SK-N-SH (cell line): ENCODE data around the gene G6PC1. TPM values are rescaled to one million over a fixed set of nuclear protein-coding genes. Genes with fewer than 3 reads are reported as not detected.

Experiments used
- CTCF ChIA-PET: fragments of 300-600, 350-600 bp; formaldehyde crosslinking; extraction: SDS; loops from one replicate; lab custom pipeline; 2021; lab: Yijun Ruan, JAX
- POLR2A ChIA-PET: fragments of 350-600 bp; sonication (Branson Sonifier 250); formaldehyde crosslinking; extraction: SDS; loops from one replicate; lab custom pipeline; 2020; ENCODE audit warnings: antibody characterized with exemption, inconsistent platforms; lab: Yijun Ruan, JAX
- DNase-seq: peaks from one replicate; pipeline ENCODE4 v3.0.0; 2012
- H2AFZ ChIP-seq: fragments of 200-600 bp; sonication (generic); 2 replicates; pipeline ENCODE4 v1.8.1; 2016; ENCODE audit warnings: antibody characterized with exemption, mild to moderate bottlenecking, low read depth
- H3F3A ChIP-seq: fragments of 200-600 bp; sonication (generic); replicated peaks from 2 replicates; pipeline ENCODE3; 2016; ENCODE audit warnings: antibody characterized with exemption, mild to moderate bottlenecking; ENCODE audit not compliant: insufficient read depth
- H3K27ac ChIP-seq, 2 experiments: fragments of 200-500 bp in 1 of 2; fragments of 200-600 bp in 1 of 2; sonication (Bioruptor generic) in 1 of 2; sonication (generic), shearing (Covaris generic) in 1 of 2; 2 replicates each; pipeline versions ENCODE4 v1.5.1 to v1.6.1; 2014 to 2016; ENCODE audit warnings: low read depth in 2 of 2, inconsistent platforms in 1 of 2, low read length in 1 of 2, mild to moderate bottlenecking in 1 of 2, mixed read lengths in 1 of 2
- H3K27me3 ChIP-seq: fragments of 200-600 bp; sonication (generic), shearing (Covaris generic); 2 replicates; pipeline ENCODE4 v1.6.1; 2016; ENCODE audit warnings: mixed run types; ENCODE audit not compliant: insufficient read depth
- H3K36me3 ChIP-seq, 2 experiments: fragments of 200-500 bp in 1 of 2; fragments of 200-600 bp in 1 of 2; sonication (Bioruptor generic) in 1 of 2; sonication (generic) in 1 of 2; replicated peaks in 1 of 2; 2 replicates each; pipeline versions ENCODE3 to v1.5.1; 2014 to 2016; ENCODE audit warnings: low read length in 1 of 2, mild to moderate bottlenecking in 1 of 2; ENCODE audit not compliant: insufficient read depth in 2 of 2, control insufficient read depth in 1 of 2
- H3K4me1 ChIP-seq, 2 experiments: fragments of 200-500 bp in 1 of 2; fragments of 200-600 bp in 1 of 2; sonication (Bioruptor generic) in 1 of 2; sonication (generic), shearing (Covaris generic) in 1 of 2; 2 replicates each; pipeline versions ENCODE4 v1.5.1 to v1.6.1; 2014 to 2016; ENCODE audit warnings: low read depth in 1 of 2, low read length in 1 of 2, mixed run types in 1 of 2; ENCODE audit not compliant: insufficient read depth in 2 of 2, control insufficient read depth in 1 of 2
- H3K4me2 ChIP-seq: fragments of 200-600 bp; sonication (generic), shearing (Covaris generic); 2 replicates; pipeline ENCODE4 v1.6.1; 2017; ENCODE audit warnings: mixed run types
- H3K4me3 ChIP-seq, 2 experiments: fragments of 200-500 bp in 1 of 2; fragments of 200-600 bp in 1 of 2; sonication (Bioruptor generic) in 1 of 2; sonication (generic), shearing (Covaris generic) in 1 of 2; 2 replicates each; pipeline versions ENCODE4 v1.5.1 to v1.8.1; 2014 to 2016; ENCODE audit warnings: low read depth in 2 of 2, inconsistent platforms in 1 of 2, low read length in 1 of 2, mild to moderate bottlenecking in 1 of 2, mixed read lengths in 1 of 2, moderate library complexity in 1 of 2
- H3K79me2 ChIP-seq: fragments of 200-600 bp; sonication (generic); 2 replicates; pipeline ENCODE4 v1.8.1; 2017; ENCODE audit warnings: mild to moderate bottlenecking; ENCODE audit not compliant: insufficient read depth
- H3K9ac ChIP-seq: fragments of 200-600 bp; sonication (generic); 2 replicates; pipeline ENCODE4 v1.6.1; 2017; ENCODE audit warnings: mixed run types
- H3K9me2 ChIP-seq: fragments of 200-600 bp; sonication (generic); 2 replicates; pipeline ENCODE4 v1.6.1; 2017; ENCODE audit warnings: mixed run types
- H3K9me3 ChIP-seq: fragments of 200-600 bp; sonication (generic); 2 replicates; pipeline ENCODE4 v1.6.1; 2017; ENCODE audit warnings: mixed run types, mild to moderate bottlenecking, moderate library complexity
- H4K20me1 ChIP-seq: fragments of 200-600 bp; sonication (generic); 2 replicates; pipeline ENCODE4 v1.6.1; 2017; ENCODE audit warnings: mild to moderate bottlenecking, mixed run types; ENCODE audit not compliant: insufficient read depth
- CHD2 ChIP-seq: fragments of 150-350 bp; IDR thresholded peaks from 2 replicates; pipeline ENCODE4 v1.6.1; 2018; ENCODE audit warnings: low read length; ENCODE audit not compliant: partially characterized antibody
- ELF1 ChIP-seq: IDR thresholded peaks from 2 replicates; pipeline ENCODE4 v1.4.0; 2012
- GABPA ChIP-seq: IDR thresholded peaks from 2 replicates; pipeline ENCODE4 v1.4.0; 2012; ENCODE audit warnings: low read depth, mild to moderate bottlenecking
- GATA2 ChIP-seq: sonication (generic); formaldehyde crosslinking; IDR thresholded peaks from 2 replicates; pipeline ENCODE4 v1.5.0; 2020; ENCODE audit warnings: mild to moderate bottlenecking, missing genetic modification reagents
- JUND ChIP-seq: IDR thresholded peaks from 2 replicates; pipeline ENCODE4 v1.4.0; 2012
- MXI1 ChIP-seq: IDR thresholded peaks from 2 replicates; pipeline ENCODE4 v1.6.1; 2012; ENCODE audit warnings: mild to moderate bottlenecking, low read depth, low read length, improper control_type of control experiment
- NRF1 ChIP-seq: IDR thresholded peaks from 2 replicates; pipeline ENCODE4 v1.6.1; 2012; ENCODE audit warnings: low read depth, mild to moderate bottlenecking, low read length
- SIN3A ChIP-seq: IDR thresholded peaks from 2 replicates; pipeline ENCODE4 v1.6.1; 2012; ENCODE audit warnings: low read depth, mild to moderate bottlenecking, low read length, moderate library complexity, borderline replicate concordance
- SMC3 ChIP-seq: IDR thresholded peaks from 2 replicates; pipeline ENCODE4 v1.6.1; 2012; ENCODE audit warnings: low read depth, low read length, improper control_type of control experiment
- TCF12 ChIP-seq: IDR thresholded peaks from 2 replicates; pipeline ENCODE4 v1.4.0; 2012
- TEAD4 ChIP-seq: IDR thresholded peaks from 2 replicates; pipeline ENCODE4 v1.4.0; 2012; ENCODE audit warnings: mild to moderate bottlenecking, borderline replicate concordance; ENCODE audit not compliant: insufficient read depth
- WGBS: methylation state at CpG from one replicate; pipeline ENCODE4 v1.1.6; 2017; ENCODE audit warnings: low lambda C conversion rate; 5-methylcytosine and 5-hydroxymethylcytosine counted together
- polyA plus RNA-seq, 3 experiments: library from polyadenylated mRNA; depleted of rRNA; stranded (reverse); fragments of >200 nt; gene quantifications; 2 replicates each; pipeline ENCODE4 v1.2.3, GENCODE V29; 2012
- TF ChIP-seq, protein P1 (sequence below): IDR thresholded peaks from 2 replicates; pipeline ENCODE4 v1.4.0; 2012; ENCODE audit warnings: low read depth
- TF ChIP-seq, protein P2 (sequence below): fragments of 150-350 bp; IDR thresholded peaks from 2 replicates; pipeline ENCODE4 v1.6.1; 2017; ENCODE audit warnings: antibody characterized with exemption, low read length, low read depth, borderline replicate concordance
- TF ChIP-seq, protein P3 (sequence below): IDR thresholded peaks from 2 replicates; pipeline ENCODE4 v1.4.0; 2012; ENCODE audit warnings: low read depth, borderline replicate concordance

G6PC1 gene
- polyA plus RNA-seq, 1 of the 3 experiments (the other 2 are of a cell fraction) = not detected

DNA sequence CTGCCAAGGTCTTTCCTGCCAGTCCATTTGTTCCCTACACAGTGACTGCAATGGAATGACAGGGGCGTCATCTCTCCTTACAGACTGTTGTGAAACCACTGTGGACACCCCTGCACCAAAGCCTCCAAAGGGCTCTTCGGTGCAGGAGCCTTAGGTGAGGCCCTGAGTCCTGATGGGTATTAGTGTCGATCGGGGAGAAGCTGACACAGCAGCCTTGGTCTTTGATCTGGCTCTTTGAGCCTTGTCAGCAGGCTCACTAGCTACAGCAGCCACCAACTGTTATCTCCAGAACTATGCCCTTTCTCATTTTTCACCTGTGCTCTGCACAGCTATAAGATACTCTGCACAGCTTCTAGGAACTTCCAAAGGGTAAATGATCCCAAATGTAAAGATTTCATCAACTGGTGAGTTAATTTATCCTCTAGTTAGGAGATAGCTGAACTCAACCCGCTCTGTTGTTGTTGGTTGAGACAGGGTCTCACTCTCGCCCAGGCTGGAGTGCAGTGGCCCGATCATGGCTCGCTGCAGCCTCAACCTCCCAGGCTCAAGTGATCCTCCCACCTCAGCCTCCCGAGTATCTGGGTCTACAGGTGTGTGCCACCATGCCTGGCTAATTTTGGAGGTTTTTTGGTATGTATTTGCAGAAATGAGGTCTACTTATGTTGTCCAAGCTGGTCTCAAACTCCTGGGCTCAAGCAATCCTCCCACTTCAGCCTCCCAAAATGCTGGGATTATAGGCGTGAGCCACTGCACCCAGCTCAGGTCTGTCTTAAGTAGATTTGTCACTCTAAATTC, 19.7 kb downstream of the G6PC1 start:
- H3K27ac ChIP-seq = no peak overlapping the region
- H3K4me1 ChIP-seq = no peaks in the 10 kb centered on the region
- H3K9ac ChIP-seq = no peak overlapping the region
- no peaks in the 10 kb centered on the region for H3F3A ChIP-seq
- DNase-seq = no peak
- ChIA-PET POLR2A (no interaction called here), CTCF (interaction anchor here (1.6 to 2.0 kb wide), 4 partner anchors 8 to 96 kb away, joined by 4 to 8 read pairs (median 6); partner anchors contain the start of gene BECN1)
- no peak overlapping the region for H2AFZ ChIP-seq
- no peaks in the 10 kb centered on the region for H3K9me2 ChIP-seq
- no peaks in the 10 kb centered on the region for H3K36me3 ChIP-seq
- WGBS = 61% methylated on average over 10 of the region's 10 CpGs
- peaks cover 34% of the 10 kb centered on the region; the same call in 1 of the 2 replicates for H3K27me3 ChIP-seq
- no peaks in the 10 kb centered on the region for H3K79me2 ChIP-seq
- H3K4me2 ChIP-seq = no peak overlapping the region
- no peaks in the 10 kb centered on the region for H3K9me3 ChIP-seq
- H4K20me1 ChIP-seq = no peaks in the 10 kb centered on the region
- TF ChIP-seq, protein P1, sequence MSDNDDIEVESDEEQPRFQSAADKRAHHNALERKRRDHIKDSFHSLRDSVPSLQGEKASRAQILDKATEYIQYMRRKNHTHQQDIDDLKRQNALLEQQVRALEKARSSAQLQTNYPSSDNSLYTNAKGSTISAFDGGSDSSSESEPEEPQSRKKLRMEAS = no peak
- TF ChIP-seq MXI1 (no peak), JUND (no peak), GABPA (no peak), TEAD4 (no peak), SMC3 (no peak), SIN3A (no peak), CHD2 (no peak), NRF1 (no peak), ELF1 (no peak)
- TF ChIP-seq, protein P2, sequence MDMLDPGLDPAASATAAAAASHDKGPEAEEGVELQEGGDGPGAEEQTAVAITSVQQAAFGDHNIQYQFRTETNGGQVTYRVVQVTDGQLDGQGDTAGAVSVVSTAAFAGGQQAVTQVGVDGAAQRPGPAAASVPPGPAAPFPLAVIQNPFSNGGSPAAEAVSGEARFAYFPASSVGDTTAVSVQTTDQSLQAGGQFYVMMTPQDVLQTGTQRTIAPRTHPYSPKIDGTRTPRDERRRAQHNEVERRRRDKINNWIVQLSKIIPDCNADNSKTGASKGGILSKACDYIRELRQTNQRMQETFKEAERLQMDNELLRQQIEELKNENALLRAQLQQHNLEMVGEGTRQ = no peak
- TF ChIP-seq, protein P3, sequence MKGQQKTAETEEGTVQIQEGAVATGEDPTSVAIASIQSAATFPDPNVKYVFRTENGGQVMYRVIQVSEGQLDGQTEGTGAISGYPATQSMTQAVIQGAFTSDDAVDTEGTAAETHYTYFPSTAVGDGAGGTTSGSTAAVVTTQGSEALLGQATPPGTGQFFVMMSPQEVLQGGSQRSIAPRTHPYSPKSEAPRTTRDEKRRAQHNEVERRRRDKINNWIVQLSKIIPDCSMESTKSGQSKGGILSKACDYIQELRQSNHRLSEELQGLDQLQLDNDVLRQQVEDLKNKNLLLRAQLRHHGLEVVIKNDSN = no peak
- TF ChIP-seq, all 33 proteins: peak for 0
- no peak overlapping the region for H3K4me3 ChIP-seq

DNA sequence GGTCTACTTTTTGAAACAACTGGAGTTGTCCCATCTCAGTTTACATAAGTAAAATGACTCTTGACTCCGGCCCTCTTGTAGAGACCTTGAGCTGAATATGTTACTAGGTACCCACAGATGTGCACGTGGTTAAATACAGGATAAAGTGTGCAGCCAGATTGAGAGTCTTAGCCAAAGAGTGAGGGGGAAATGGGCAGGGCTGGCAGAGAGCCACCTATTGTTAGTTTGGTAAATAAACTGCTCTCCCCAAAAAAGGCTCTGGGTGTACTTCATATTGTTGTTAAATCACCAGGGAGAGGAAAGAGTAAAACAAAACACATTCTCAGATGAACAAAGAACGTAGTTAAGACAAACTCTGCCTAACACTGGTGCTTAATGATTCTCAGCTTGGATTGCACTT, 20.3 kb downstream of the G6PC1 start:
- ChIA-PET CTCF (interaction anchor here (1.6 to 2.0 kb wide), 3 partner anchors 16 to 97 kb away, joined by 4 to 7 read pairs (median 4); partner anchors contain the start of gene BECN1), POLR2A (no interaction called here)
- no peaks in the 10 kb centered on the region for H4K20me1 ChIP-seq
- DNase-seq = no peak
- H3K27ac ChIP-seq = no peak overlapping the region
- H2AFZ ChIP-seq = no peak overlapping the region
- TF ChIP-seq GATA2 (CRISPR knock-in tag) (no peak), TCF12 (no peak)
- 38% methylated on average over 3 of the region's 3 CpGs for WGBS
- no peak overlapping the region for H3K4me2 ChIP-seq
- H3F3A ChIP-seq = no peaks in the 10 kb centered on the region
- no peaks in the 10 kb centered on the region for H3K9me2 ChIP-seq
- H3K9me3 ChIP-seq = no peaks in the 10 kb centered on the region
- no peak overlapping the region for H3K4me3 ChIP-seq
- peaks cover 34% of the 10 kb centered on the region; the same call in 1 of the 2 replicates for H3K27me3 ChIP-seq
- H3K79me2 ChIP-seq = no peaks in the 10 kb centered on the region
- no peak overlapping the region for H3K9ac ChIP-seq
- no peaks in the 10 kb centered on the region for H3K36me3 ChIP-seq
- no peaks in the 10 kb centered on the region for H3K4me1 ChIP-seq
